Stimulated activated CD4-positive, alpha-beta T cell treated with anti-CD3 and anti-CD28 coated beads, Interleukin-2, amount 100 ng/mL, for 48 hours (primary cell): ENCODE measurements around the gene PIP4K2C.
A peak's percentile ranks its signal among the peaks of the same experiment; 100 is the strongest.

Experiments used
- DNase-seq, 2 donors: peaks; one replicate each; pipeline ENCODE4 v3.0.0-alpha.2; 2020

PIP4K2C gene

GRCh38 chr12:57590864-57591781 is at the start of gene PIP4K2C:
PIP4K2C (plus strand) TSS chr12:57591192; CDS start chr12:57591290, 98 bp downstream.
- peak; percentile 71 to 76 for DNase-seq

GRCh38 chr12:57541717-57542116 is 49.3 kb upstream of the PIP4K2C start:
- no peak for DNase-seq

GRCh38 chr12:57543581-57543980 is 47.4 kb upstream of the PIP4K2C start:
- no peak for DNase-seq

- no peak for DNase-seq
Measured at GRCh38 chr12:57545809-57546437, 45.1 kb upstream of the PIP4K2C start.

- peak; percentile 88 to 89 for DNase-seq
Measured at GRCh38 chr12:57546438-57547287, 44.3 kb upstream of the PIP4K2C start, which contains the start of gene DCTN2. DCTN2 (minus strand) TSS chr12:57547192; CDS start chr12:57547063, 129 bp downstream.

- DNase-seq = no peak
Measured at GRCh38 chr12:57547288-57548012, 43.5 kb upstream of the PIP4K2C start.

GRCh38 chr12:57548013-57548315 is 43.0 kb upstream of the PIP4K2C start:
- DNase-seq = no peak

GRCh38 chr12:57548488-57548887 is 42.5 kb upstream of the PIP4K2C start:
- no peak for DNase-seq

GRCh38 chr12:57549203-57549908 is 41.6 kb upstream of the PIP4K2C start:
- DNase-seq = no peak

- peak; percentile 52 to 59 for DNase-seq
Measured at GRCh38 chr12:57549909-57550640, 40.9 kb upstream of the PIP4K2C start, which contains the start of gene KIF5A. KIF5A (plus strand) TSS chr12:57550044; CDS start chr12:57550272, 228 bp downstream.

GRCh38 chr12:57550641-57551549 is 40.1 kb upstream of the PIP4K2C start:
- no peak for DNase-seq

GRCh38 chr12:57551637-57552305 is 39.2 kb upstream of the PIP4K2C start:
- DNase-seq = no peak

- DNase-seq = no peak
Measured at GRCh38 chr12:57552306-57552651, 38.7 kb upstream of the PIP4K2C start.

GRCh38 chr12:57552835-57553313 is 38.1 kb upstream of the PIP4K2C start:
- no peak for DNase-seq

GRCh38 chr12:57553343-57554202 is 37.4 kb upstream of the PIP4K2C start:
- DNase-seq = no peak

- no peak for DNase-seq
Measured at GRCh38 chr12:57554453-57554852, 36.5 kb upstream of the PIP4K2C start.

- DNase-seq = no peak
Measured at GRCh38 chr12:57554897-57555296, 36.1 kb upstream of the PIP4K2C start.

GRCh38 chr12:57558864-57559263 is 32.1 kb upstream of the PIP4K2C start:
- no peak for DNase-seq
